ENCODE measurements around the gene TMTC3.

The TMTC3 gene

GRCh38 chr12:88184196-88184595, 42.1 kb downstream of the TMTC3 start:
- TF ChIP-seq PAX5 (IDR thresholded peaks at IDR 0.05; ENCODE audit: insufficient read depth, low read length, severe bottlenecking) (no peak), TAF1 (IDR thresholded peaks at IDR 0.05; ENCODE audit: low read depth, low read length) (no peak), POU2F2 (IDR thresholded peaks at IDR 0.05; ENCODE audit: low read depth, low read length) (no peak), POLR2A (IDR thresholded peaks at IDR 0.05; ENCODE audit: low read depth, low read length) (no peak), SPI1 (IDR thresholded peaks at IDR 0.05; ENCODE audit: low read depth, low read length) (no peak), POLR2AphosphoS5 (IDR thresholded peaks at IDR 0.05; ENCODE audit: low read depth, low read length) (no peak)
- no peak for FAIRE-seq
- no peak for DNase-seq (ENCODE audit: insufficient read length, low spot score)

- FAIRE-seq (peak; percentile 13), DNase-seq (ENCODE audit: insufficient read length, low spot score) (no peak)
- TF ChIP-seq TAF1 (IDR thresholded peaks at IDR 0.05; ENCODE audit: low read depth, low read length), result no peak
- TF ChIP-seq PAX5 (IDR thresholded peaks at IDR 0.05; ENCODE audit: insufficient read depth, low read length, severe bottlenecking), result no peak
- no peak for TF ChIP-seq SPI1 (IDR thresholded peaks at IDR 0.05; ENCODE audit: low read depth, low read length)
- no peak for TF ChIP-seq POU2F2 (IDR thresholded peaks at IDR 0.05; ENCODE audit: low read depth, low read length)
- TF ChIP-seq POLR2A (IDR thresholded peaks at IDR 0.05; ENCODE audit: low read depth, low read length), result no peak
- TF ChIP-seq POLR2AphosphoS5 (IDR thresholded peaks at IDR 0.05; ENCODE audit: low read depth, low read length), result no peak
These were observed 43.2 kb downstream of the TMTC3 start for GRCh38 chr12:88185279-88185678.

GRCh38 chr12:88185988-88186387, 43.9 kb downstream of the TMTC3 start:
- TF ChIP-seq PAX5 (IDR thresholded peaks at IDR 0.05; ENCODE audit: insufficient read depth, low read length, severe bottlenecking) (no peak), TAF1 (IDR thresholded peaks at IDR 0.05; ENCODE audit: low read depth, low read length) (no peak), POLR2AphosphoS5 (IDR thresholded peaks at IDR 0.05; ENCODE audit: low read depth, low read length) (no peak), POLR2A (IDR thresholded peaks at IDR 0.05; ENCODE audit: low read depth, low read length) (no peak), POU2F2 (IDR thresholded peaks at IDR 0.05; ENCODE audit: low read depth, low read length) (no peak), SPI1 (IDR thresholded peaks at IDR 0.05; ENCODE audit: low read depth, low read length) (no peak)
- FAIRE-seq (peak; percentile 43), DNase-seq (ENCODE audit: insufficient read length, low spot score) (no peak)

GRCh38 chr12:88187571-88187970, 45.5 kb downstream of the TMTC3 start:
- FAIRE-seq (no peak), DNase-seq (ENCODE audit: insufficient read length, low spot score) (no peak)
- TF ChIP-seq POU2F2 (IDR thresholded peaks at IDR 0.05; ENCODE audit: low read depth, low read length) (no peak), SPI1 (IDR thresholded peaks at IDR 0.05; ENCODE audit: low read depth, low read length) (no peak), POLR2A (IDR thresholded peaks at IDR 0.05; ENCODE audit: low read depth, low read length) (no peak), POLR2AphosphoS5 (IDR thresholded peaks at IDR 0.05; ENCODE audit: low read depth, low read length) (no peak), PAX5 (IDR thresholded peaks at IDR 0.05; ENCODE audit: insufficient read depth, low read length, severe bottlenecking) (no peak), TAF1 (IDR thresholded peaks at IDR 0.05; ENCODE audit: low read depth, low read length) (no peak)

GRCh38 chr12:88188180-88188579, 46.1 kb downstream of the TMTC3 start:
- DNase-seq (ENCODE audit: insufficient read length, low spot score), result no peak
- no peak for FAIRE-seq
- TF ChIP-seq POU2F2 (IDR thresholded peaks at IDR 0.05; ENCODE audit: low read depth, low read length) (no peak), PAX5 (IDR thresholded peaks at IDR 0.05; ENCODE audit: insufficient read depth, low read length, severe bottlenecking) (no peak), POLR2AphosphoS5 (IDR thresholded peaks at IDR 0.05; ENCODE audit: low read depth, low read length) (no peak), TAF1 (IDR thresholded peaks at IDR 0.05; ENCODE audit: low read depth, low read length) (no peak)

- FAIRE-seq, result no peak
- TF ChIP-seq POLR2AphosphoS5 (IDR thresholded peaks at IDR 0.05; ENCODE audit: low read depth, low read length) (no peak), POLR2A (IDR thresholded peaks at IDR 0.05; ENCODE audit: low read depth, low read length) (no peak), SPI1 (IDR thresholded peaks at IDR 0.05; ENCODE audit: low read depth, low read length) (no peak), PAX5 (IDR thresholded peaks at IDR 0.05; ENCODE audit: insufficient read depth, low read length, severe bottlenecking) (no peak), POU2F2 (IDR thresholded peaks at IDR 0.05; ENCODE audit: low read depth, low read length) (no peak), TAF1 (IDR thresholded peaks at IDR 0.05; ENCODE audit: low read depth, low read length) (no peak)
These were observed 50.3 kb downstream of the TMTC3 start for GRCh38 chr12:88192426-88192825.

GRCh38 chr12:88194868-88195267, 52.8 kb downstream of the TMTC3 start:
- no peak for TF ChIP-seq POU2F2 (IDR thresholded peaks at IDR 0.05; ENCODE audit: low read depth, low read length)
- TF ChIP-seq POLR2A (IDR thresholded peaks at IDR 0.05; ENCODE audit: low read depth, low read length), result no peak
- no peak for TF ChIP-seq POLR2AphosphoS5 (IDR thresholded peaks at IDR 0.05; ENCODE audit: low read depth, low read length)
- TF ChIP-seq SPI1 (IDR thresholded peaks at IDR 0.05; ENCODE audit: low read depth, low read length), result no peak
- no peak for TF ChIP-seq PAX5 (IDR thresholded peaks at IDR 0.05; ENCODE audit: insufficient read depth, low read length, severe bottlenecking)
- TF ChIP-seq TAF1 (IDR thresholded peaks at IDR 0.05; ENCODE audit: low read depth, low read length), result no peak
- no peak for FAIRE-seq
- DNase-seq (ENCODE audit: insufficient read length, low spot score), result no peak

More at GRCh38 chr12:88192426-88192825, 50.3 kb downstream of the TMTC3 start:
- DNase-seq (ENCODE audit: insufficient read length, low spot score), result no peak

- no peak for TF ChIP-seq SPI1 (IDR thresholded peaks at IDR 0.05; ENCODE audit: low read depth, low read length)
- TF ChIP-seq PAX5 (IDR thresholded peaks at IDR 0.05; ENCODE audit: insufficient read depth, low read length, severe bottlenecking), result no peak
- no peak for TF ChIP-seq POU2F2 (IDR thresholded peaks at IDR 0.05; ENCODE audit: low read depth, low read length)
- TF ChIP-seq TAF1 (IDR thresholded peaks at IDR 0.05; ENCODE audit: low read depth, low read length), result no peak
- TF ChIP-seq POLR2A (IDR thresholded peaks at IDR 0.05; ENCODE audit: low read depth, low read length), result no peak
- TF ChIP-seq POLR2AphosphoS5 (IDR thresholded peaks at IDR 0.05; ENCODE audit: low read depth, low read length), result no peak
These were observed 57.9 kb downstream of the TMTC3 start for GRCh38 chr12:88200029-88200428.

GRCh38 chr12:88202500-88202899, 60.4 kb downstream of the TMTC3 start:
- FAIRE-seq (no peak), DNase-seq (ENCODE audit: insufficient read length, low spot score) (no peak)
- TF ChIP-seq PAX5 (IDR thresholded peaks at IDR 0.05; ENCODE audit: insufficient read depth, low read length, severe bottlenecking) (no peak), POLR2AphosphoS5 (IDR thresholded peaks at IDR 0.05; ENCODE audit: low read depth, low read length) (no peak)

More at GRCh38 chr12:88200029-88200428, 57.9 kb downstream of the TMTC3 start:
- FAIRE-seq, result no peak
- no peak for DNase-seq (ENCODE audit: insufficient read length, low spot score)

GRCh38 chr12:88206601-88207000, 64.5 kb downstream of the TMTC3 start:
- FAIRE-seq, result no peak
- TF ChIP-seq POLR2A (IDR thresholded peaks at IDR 0.05; ENCODE audit: low read depth, low read length), result no peak
- TF ChIP-seq POLR2AphosphoS5 (IDR thresholded peaks at IDR 0.05; ENCODE audit: low read depth, low read length), result no peak
- no peak for TF ChIP-seq PAX5 (IDR thresholded peaks at IDR 0.05; ENCODE audit: insufficient read depth, low read length, severe bottlenecking)
- no peak for TF ChIP-seq TAF1 (IDR thresholded peaks at IDR 0.05; ENCODE audit: low read depth, low read length)
- TF ChIP-seq SPI1 (IDR thresholded peaks at IDR 0.05; ENCODE audit: low read depth, low read length), result no peak
- TF ChIP-seq POU2F2 (IDR thresholded peaks at IDR 0.05; ENCODE audit: low read depth, low read length), result no peak
- no peak for DNase-seq (ENCODE audit: insufficient read length, low spot score)

Measured in GM12891 (cell line).